Measurements from ENCODE around the gene PFDN4.
"Not testable (repeated sequence)": the region's sequence is repeated elsewhere in the genome, so short reads cannot be mapped to it uniquely, and the experiment has no call there.

The PFDN4 gene

GRCh38 chr20:54244113-54244512 lies 36.2 kb downstream of the PFDN4 start:
- H3K4me1 ChIP-seq (ENCODE audit: control insufficient read depth in 2 of 2, insufficient read depth in 2 of 2, low read length in 2 of 2), result no peaks in the 10 kb centered on the region
- H3K4me3 ChIP-seq (ENCODE audit: low read length in 2 of 2), result no peak overlapping the region
- no peaks in the 10 kb centered on the region for H3K27me3 ChIP-seq (ENCODE audit: control insufficient read depth in 2 of 2, insufficient read depth in 2 of 2, low read length in 2 of 2)

GRCh38 chr20:54248705-54249104 lies 40.8 kb downstream of the PFDN4 start:
- H3K27me3 ChIP-seq (ENCODE audit: control insufficient read depth in 2 of 2, insufficient read depth in 2 of 2, low read length in 2 of 2); H3K36me3 ChIP-seq (ENCODE audit: control insufficient read depth in 2 of 2, insufficient read depth in 2 of 2, low read length in 2 of 2); H3K27ac ChIP-seq (ENCODE audit: low read depth in 2 of 2, low read length in 2 of 2); H3K4me3 ChIP-seq (ENCODE audit: low read length in 2 of 2); H3K9me3 ChIP-seq (ENCODE audit: control insufficient read depth in 2 of 2, low read length in 2 of 2); H3K4me1 ChIP-seq (ENCODE audit: control insufficient read depth in 2 of 2, insufficient read depth in 2 of 2, low read length in 2 of 2); H3K9ac ChIP-seq (ENCODE audit: low read depth in 1 of 2, low read length in 2 of 2): not testable (repeated sequence)

More at GRCh38 chr20:54244113-54244512, 36.2 kb downstream of the PFDN4 start:
- H3K9me3 ChIP-seq (ENCODE audit: control insufficient read depth in 2 of 2, low read length in 2 of 2), result no peaks in the 10 kb centered on the region
- no peak overlapping the region for H3K9ac ChIP-seq (ENCODE audit: low read depth in 1 of 2, low read length in 2 of 2)
- no peaks in the 10 kb centered on the region for H3K36me3 ChIP-seq (ENCODE audit: control insufficient read depth in 2 of 2, insufficient read depth in 2 of 2, low read length in 2 of 2)
- no peak overlapping the region for H3K27ac ChIP-seq (ENCODE audit: low read depth in 2 of 2, low read length in 2 of 2)

- Histone ChIP-seq H3K36me3 (ENCODE audit: control insufficient read depth in 2 of 2, insufficient read depth in 2 of 2, low read length in 2 of 2) (no peaks in the 10 kb centered on the region), H3K4me1 (ENCODE audit: control insufficient read depth in 2 of 2, insufficient read depth in 2 of 2, low read length in 2 of 2) (no peaks in the 10 kb centered on the region), H3K9ac (ENCODE audit: low read depth in 1 of 2, low read length in 2 of 2) (no peak overlapping the region), H3K27ac (ENCODE audit: low read depth in 2 of 2, low read length in 2 of 2) (no peak overlapping the region), H3K9me3 (ENCODE audit: control insufficient read depth in 2 of 2, low read length in 2 of 2) (no peaks in the 10 kb centered on the region), H3K4me3 (ENCODE audit: low read length in 2 of 2) (no peak overlapping the region), H3K27me3 (ENCODE audit: control insufficient read depth in 2 of 2, insufficient read depth in 2 of 2, low read length in 2 of 2) (no peaks in the 10 kb centered on the region)
These were observed 42.8 kb downstream of the PFDN4 start for GRCh38 chr20:54250691-54251090.

- Histone ChIP-seq H3K27ac (ENCODE audit: low read depth in 2 of 2, low read length in 2 of 2) (no peak overlapping the region), H3K4me1 (ENCODE audit: control insufficient read depth in 2 of 2, insufficient read depth in 2 of 2, low read length in 2 of 2) (no peaks in the 10 kb centered on the region), H3K9me3 (ENCODE audit: control insufficient read depth in 2 of 2, low read length in 2 of 2) (no peaks in the 10 kb centered on the region), H3K4me3 (ENCODE audit: low read length in 2 of 2) (no peak overlapping the region), H3K36me3 (ENCODE audit: control insufficient read depth in 2 of 2, insufficient read depth in 2 of 2, low read length in 2 of 2) (no peaks in the 10 kb centered on the region), H3K27me3 (ENCODE audit: control insufficient read depth in 2 of 2, insufficient read depth in 2 of 2, low read length in 2 of 2) (no peaks in the 10 kb centered on the region), H3K9ac (ENCODE audit: low read depth in 1 of 2, low read length in 2 of 2) (no peak overlapping the region)
These were observed 43.2 kb downstream of the PFDN4 start for GRCh38 chr20:54251096-54251495.

- H3K36me3 ChIP-seq (ENCODE audit: control insufficient read depth in 2 of 2, insufficient read depth in 2 of 2, low read length in 2 of 2), result no peaks in the 10 kb centered on the region
- no peaks in the 10 kb centered on the region for H3K27me3 ChIP-seq (ENCODE audit: control insufficient read depth in 2 of 2, insufficient read depth in 2 of 2, low read length in 2 of 2)
- no peaks in the 10 kb centered on the region for H3K4me1 ChIP-seq (ENCODE audit: control insufficient read depth in 2 of 2, insufficient read depth in 2 of 2, low read length in 2 of 2)
- no peak overlapping the region for H3K27ac ChIP-seq (ENCODE audit: low read depth in 2 of 2, low read length in 2 of 2)
- no peaks in the 10 kb centered on the region for H3K9me3 ChIP-seq (ENCODE audit: control insufficient read depth in 2 of 2, low read length in 2 of 2)
- no peak overlapping the region for H3K4me3 ChIP-seq (ENCODE audit: low read length in 2 of 2)
- H3K9ac ChIP-seq (ENCODE audit: low read depth in 1 of 2, low read length in 2 of 2), result no peak overlapping the region
These were observed 46.7 kb downstream of the PFDN4 start for GRCh38 chr20:54254596-54254995.

GRCh38 chr20:54255157-54255556 lies 47.3 kb downstream of the PFDN4 start:
- no peak overlapping the region for H3K9ac ChIP-seq (ENCODE audit: low read depth in 1 of 2, low read length in 2 of 2)
- H3K27me3 ChIP-seq (ENCODE audit: control insufficient read depth in 2 of 2, insufficient read depth in 2 of 2, low read length in 2 of 2), result no peaks in the 10 kb centered on the region
- no peak overlapping the region for H3K4me3 ChIP-seq (ENCODE audit: low read length in 2 of 2)
- no peak overlapping the region for H3K27ac ChIP-seq (ENCODE audit: low read depth in 2 of 2, low read length in 2 of 2)
- no peaks in the 10 kb centered on the region for H3K36me3 ChIP-seq (ENCODE audit: control insufficient read depth in 2 of 2, insufficient read depth in 2 of 2, low read length in 2 of 2)
- no peaks in the 10 kb centered on the region for H3K4me1 ChIP-seq (ENCODE audit: control insufficient read depth in 2 of 2, insufficient read depth in 2 of 2, low read length in 2 of 2)
- H3K9me3 ChIP-seq (ENCODE audit: control insufficient read depth in 2 of 2, low read length in 2 of 2), result no peaks in the 10 kb centered on the region

GRCh38 chr20:54256202-54256601 lies 48.3 kb downstream of the PFDN4 start:
- H3K9ac ChIP-seq (ENCODE audit: low read depth in 1 of 2, low read length in 2 of 2), result no peak overlapping the region
- H3K27ac ChIP-seq (ENCODE audit: low read depth in 2 of 2, low read length in 2 of 2), result no peak overlapping the region
- no peaks in the 10 kb centered on the region for H3K4me1 ChIP-seq (ENCODE audit: control insufficient read depth in 2 of 2, insufficient read depth in 2 of 2, low read length in 2 of 2)
- H3K9me3 ChIP-seq (ENCODE audit: control insufficient read depth in 2 of 2, low read length in 2 of 2), result no peaks in the 10 kb centered on the region
- H3K4me3 ChIP-seq (ENCODE audit: low read length in 2 of 2), result no peak overlapping the region
- no peaks in the 10 kb centered on the region for H3K27me3 ChIP-seq (ENCODE audit: control insufficient read depth in 2 of 2, insufficient read depth in 2 of 2, low read length in 2 of 2)
- H3K36me3 ChIP-seq (ENCODE audit: control insufficient read depth in 2 of 2, insufficient read depth in 2 of 2, low read length in 2 of 2), result no peaks in the 10 kb centered on the region

GRCh38 chr20:54257071-54257816 lies 49.4 kb downstream of the PFDN4 start:
- Histone ChIP-seq H3K9me3 (ENCODE audit: control insufficient read depth in 2 of 2, low read length in 2 of 2) (no peaks in the 10 kb centered on the region), H3K4me3 (ENCODE audit: low read length in 2 of 2) (no peak overlapping the region), H3K36me3 (ENCODE audit: control insufficient read depth in 2 of 2, insufficient read depth in 2 of 2, low read length in 2 of 2) (no peaks in the 10 kb centered on the region), H3K27me3 (ENCODE audit: control insufficient read depth in 2 of 2, insufficient read depth in 2 of 2, low read length in 2 of 2) (no peaks in the 10 kb centered on the region), H3K27ac (ENCODE audit: low read depth in 2 of 2, low read length in 2 of 2) (no peak overlapping the region), H3K9ac (ENCODE audit: low read depth in 1 of 2, low read length in 2 of 2) (no peak overlapping the region), H3K4me1 (ENCODE audit: control insufficient read depth in 2 of 2, insufficient read depth in 2 of 2, low read length in 2 of 2) (no peaks in the 10 kb centered on the region)

GRCh38 chr20:54260116-54260515 lies 52.2 kb downstream of the PFDN4 start:
- no peaks in the 10 kb centered on the region for H3K4me1 ChIP-seq (ENCODE audit: control insufficient read depth in 2 of 2, insufficient read depth in 2 of 2, low read length in 2 of 2)
- no peaks in the 10 kb centered on the region for H3K36me3 ChIP-seq (ENCODE audit: control insufficient read depth in 2 of 2, insufficient read depth in 2 of 2, low read length in 2 of 2)
- H3K9me3 ChIP-seq (ENCODE audit: control insufficient read depth in 2 of 2, low read length in 2 of 2), result no peaks in the 10 kb centered on the region
- no peak overlapping the region for H3K4me3 ChIP-seq (ENCODE audit: low read length in 2 of 2)
- H3K9ac ChIP-seq (ENCODE audit: low read depth in 1 of 2, low read length in 2 of 2), result no peak overlapping the region
- H3K27me3 ChIP-seq (ENCODE audit: control insufficient read depth in 2 of 2, insufficient read depth in 2 of 2, low read length in 2 of 2), result no peaks in the 10 kb centered on the region
- no peak overlapping the region for H3K27ac ChIP-seq (ENCODE audit: low read depth in 2 of 2, low read length in 2 of 2)

GRCh38 chr20:54262671-54263070 lies 54.8 kb downstream of the PFDN4 start:
- H3K4me3 ChIP-seq (ENCODE audit: low read length in 2 of 2), result no peak overlapping the region
- no peak overlapping the region for H3K9ac ChIP-seq (ENCODE audit: low read depth in 1 of 2, low read length in 2 of 2)
- no peaks in the 10 kb centered on the region for H3K4me1 ChIP-seq (ENCODE audit: control insufficient read depth in 2 of 2, insufficient read depth in 2 of 2, low read length in 2 of 2)

More at GRCh38 chr20:54262671-54263070, 54.8 kb downstream of the PFDN4 start:
- H3K9me3 ChIP-seq (ENCODE audit: control insufficient read depth in 2 of 2, low read length in 2 of 2), result no peaks in the 10 kb centered on the region
- H3K27me3 ChIP-seq (ENCODE audit: control insufficient read depth in 2 of 2, insufficient read depth in 2 of 2, low read length in 2 of 2), result peaks cover 0 to 2% of the 10 kb centered on the region in 2 donors
- H3K27ac ChIP-seq (ENCODE audit: low read depth in 2 of 2, low read length in 2 of 2), result no peak overlapping the region
- no peaks in the 10 kb centered on the region for H3K36me3 ChIP-seq (ENCODE audit: control insufficient read depth in 2 of 2, insufficient read depth in 2 of 2, low read length in 2 of 2)

Data from mucosa of rectum (tissue), 2 donors.